ENCODE results near the gene AMELY.
"Not testable (repeated sequence)": the region's sequence is repeated elsewhere in the genome, so short reads cannot be mapped to it uniquely, and the experiment has no call there.

AMELY gene

DNA sequence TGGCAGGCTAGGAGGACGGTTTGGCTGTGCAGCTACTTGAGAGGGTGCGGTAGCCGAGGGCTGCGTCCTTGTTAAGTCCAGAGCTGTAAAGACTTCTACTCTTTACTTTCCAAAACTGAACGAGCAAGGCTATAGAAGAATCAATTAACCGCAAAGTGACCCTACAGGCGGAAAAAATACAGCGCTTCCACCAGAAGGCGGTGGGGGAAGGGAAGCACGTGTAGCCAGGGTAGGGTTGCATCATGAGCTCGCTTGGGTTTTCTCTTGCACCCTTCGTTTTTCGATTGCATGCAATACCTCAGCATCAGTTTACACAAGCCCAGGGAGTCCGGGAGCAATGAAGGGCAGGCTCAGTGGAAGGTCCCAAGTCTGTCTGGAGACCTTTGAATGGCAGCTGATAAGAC, 2.4 kb downstream of the AMELY start:
- in situ Hi-C loops (cut with HindIII; ENCODE audit: low pct_unique_long_range_greater_than_20kb, low sequenced_read_pairs), result no loop called here
- no peak for TF ChIP-seq JUND (IDR thresholded peaks at IDR 0.05; ENCODE audit: low read depth)
- no peak for DNase-seq (ENCODE audit: low read depth in 1 of 2, low spot score in 1 of 2)

DNA sequence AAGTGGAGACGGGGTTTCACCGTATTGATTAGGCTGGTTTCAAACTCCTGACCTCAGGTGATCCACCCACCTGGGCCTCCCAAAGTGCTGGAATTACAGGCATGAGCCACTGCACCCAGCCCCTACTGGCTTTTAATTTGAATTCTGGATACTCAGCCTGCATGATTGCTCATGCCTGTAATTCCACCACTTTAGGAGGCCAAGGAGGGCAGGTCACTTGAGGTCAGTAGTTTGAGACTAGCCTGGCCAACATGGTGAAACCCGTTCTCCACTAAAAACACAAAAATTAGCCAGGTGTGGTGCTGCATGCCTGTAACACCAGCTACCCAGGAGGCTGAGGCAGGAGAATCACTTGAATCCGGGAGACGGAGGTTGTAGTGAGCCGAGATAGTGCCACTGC, 3.5 kb downstream of the AMELY start:
- DNase-seq (ENCODE audit: low read depth in 1 of 2, low spot score in 1 of 2); in situ Hi-C loops (cut with HindIII; ENCODE audit: low pct_unique_long_range_greater_than_20kb, low sequenced_read_pairs): not testable (repeated sequence)

DNA sequence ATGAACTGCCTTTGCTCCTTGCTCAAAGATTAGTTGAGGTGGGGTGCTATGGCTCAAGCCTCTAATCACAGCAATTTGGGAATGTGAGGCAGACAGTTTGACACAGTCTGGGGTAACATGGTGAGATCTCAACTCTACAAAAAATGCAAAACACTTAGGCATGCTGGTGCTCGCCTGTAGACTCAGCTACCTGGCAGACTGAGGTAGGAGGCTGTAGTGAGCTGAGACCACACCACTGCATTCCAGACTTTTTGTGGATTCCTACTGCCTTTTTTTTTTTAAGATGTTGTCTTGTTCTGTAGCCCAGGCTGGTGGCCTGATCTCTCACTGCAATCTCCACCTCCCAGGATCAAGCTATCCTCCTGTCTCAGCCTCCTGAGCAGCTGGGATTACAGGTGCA, 4.0 kb downstream of the AMELY start:
- no peak for TF ChIP-seq JUND (IDR thresholded peaks at IDR 0.05; ENCODE audit: low read depth)
- no peak for DNase-seq (ENCODE audit: low read depth in 1 of 2, low spot score in 1 of 2)
- in situ Hi-C loops (cut with HindIII; ENCODE audit: low pct_unique_long_range_greater_than_20kb, low sequenced_read_pairs), result no loop called here

DNA sequence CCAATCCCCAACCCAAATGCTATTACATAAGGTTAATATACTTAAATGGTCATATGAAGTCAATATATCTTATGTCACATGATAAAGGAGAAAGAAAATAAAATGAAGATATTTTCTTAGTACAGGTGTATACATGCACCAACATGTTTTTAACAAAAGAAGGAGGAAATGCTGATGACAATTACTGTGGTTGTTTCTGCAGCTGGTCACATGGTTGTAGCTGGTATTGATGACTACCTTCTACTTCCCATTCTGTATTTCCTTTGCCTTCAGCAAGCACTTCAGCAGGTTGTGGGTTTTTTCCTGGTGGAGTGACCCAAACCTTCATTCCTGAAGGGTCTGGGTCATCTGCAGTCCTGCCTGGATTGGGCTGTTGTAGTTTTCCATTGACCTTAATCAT, 9.4 kb downstream of the AMELY start:
- DNase-seq (ENCODE audit: low read depth in 1 of 2, low spot score in 1 of 2); in situ Hi-C loops (cut with HindIII; ENCODE audit: low pct_unique_long_range_greater_than_20kb, low sequenced_read_pairs): not testable (repeated sequence)

DNA sequence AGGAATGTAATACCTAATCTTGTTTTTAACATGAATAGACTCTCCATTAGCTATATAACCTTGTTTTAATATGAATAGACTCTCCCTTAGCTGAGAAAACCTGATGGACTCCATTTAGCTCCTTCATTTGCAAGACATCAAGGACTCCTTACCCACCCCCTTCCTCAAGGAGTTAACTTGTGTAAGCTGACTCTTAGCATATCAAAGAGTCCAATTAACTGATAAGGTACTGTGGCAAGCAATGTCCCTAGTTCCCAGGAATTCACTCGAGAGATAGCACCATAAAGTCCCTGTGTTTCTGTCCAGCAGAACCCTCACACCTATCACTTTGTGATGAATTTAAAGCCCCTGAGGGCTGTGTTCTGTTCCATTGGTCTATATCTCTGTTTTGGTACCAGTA, 16.3 kb downstream of the AMELY start:
- in situ Hi-C loops (cut with HindIII; ENCODE audit: low pct_unique_long_range_greater_than_20kb, low sequenced_read_pairs), result no loop called here
- no peak for DNase-seq (ENCODE audit: low read depth in 1 of 2, low spot score in 1 of 2)
- TF ChIP-seq JUND (IDR thresholded peaks at IDR 0.05; ENCODE audit: low read depth), result no peak

DNA sequence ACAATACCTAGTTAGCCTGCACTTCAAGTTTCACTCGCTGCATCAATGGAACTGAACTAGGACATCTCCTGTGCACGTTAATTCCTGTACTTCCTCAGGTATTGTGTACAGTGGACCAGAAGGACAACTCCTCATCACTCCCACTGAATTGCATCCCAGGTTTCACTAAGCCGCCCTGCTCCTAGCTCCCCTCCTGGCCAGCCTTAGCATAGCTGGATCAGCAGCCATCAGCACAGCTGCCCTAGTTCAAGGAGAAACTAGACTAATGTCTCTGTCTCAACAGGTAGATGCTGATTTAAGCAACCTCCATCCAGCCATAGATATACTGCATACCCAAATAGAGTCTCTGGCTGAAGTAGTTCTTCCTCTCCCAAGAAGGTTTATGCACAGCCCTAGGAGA, 17.1 kb downstream of the AMELY start:
- in situ Hi-C loops (cut with HindIII; ENCODE audit: low pct_unique_long_range_greater_than_20kb, low sequenced_read_pairs), result no loop called here
- DNase-seq (ENCODE audit: low read depth in 1 of 2, low spot score in 1 of 2), result no peak

DNA sequence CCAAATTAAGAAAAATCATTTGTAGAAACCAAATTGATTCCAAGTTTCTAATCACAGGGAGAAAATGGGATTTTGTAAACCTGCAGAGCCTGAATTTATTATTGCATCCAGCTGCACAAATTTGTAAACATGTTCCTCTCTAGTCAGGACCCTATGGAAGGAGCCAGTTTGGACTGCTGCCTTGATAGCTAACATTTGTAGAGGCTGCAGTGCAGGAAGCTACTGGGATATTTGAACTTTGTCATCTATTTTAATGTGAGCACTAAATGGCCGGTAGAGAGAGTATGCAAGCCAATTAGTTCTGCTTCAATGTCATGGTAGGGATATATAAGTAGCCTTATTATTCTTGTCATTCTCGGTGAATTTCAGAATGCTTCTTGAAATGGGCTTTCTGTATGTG, 62.2 kb downstream of the AMELY start:
- in situ Hi-C loops (cut with HindIII; ENCODE audit: low pct_unique_long_range_greater_than_20kb, low sequenced_read_pairs), result no loop called here
- TF ChIP-seq JUND (IDR thresholded peaks at IDR 0.05; ENCODE audit: low read depth), result no peak
- DNase-seq (ENCODE audit: low read depth in 1 of 2, low spot score in 1 of 2), result no peak

More for the DNA sequence above, 17.1 kb downstream of the AMELY start:
- no peak for TF ChIP-seq JUND (IDR thresholded peaks at IDR 0.05; ENCODE audit: low read depth)

DNA sequence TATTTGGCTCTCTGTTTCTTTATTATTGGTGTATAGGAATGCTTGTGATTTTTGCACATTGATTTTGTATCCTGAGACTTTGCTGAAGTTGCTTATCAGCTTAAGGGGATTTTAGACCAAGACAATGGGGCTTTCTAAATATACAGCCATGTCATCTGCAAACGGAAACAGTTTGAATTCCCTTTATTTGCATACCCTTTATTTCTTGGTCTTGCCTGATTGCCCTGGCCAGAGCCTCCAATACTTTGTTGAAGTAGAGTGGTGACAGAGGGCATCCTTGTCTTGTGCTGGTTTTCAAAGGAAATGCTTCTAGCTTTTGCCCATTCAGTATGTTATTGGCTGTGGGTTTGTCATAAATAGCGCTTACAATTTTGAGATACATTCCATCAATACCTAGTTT, 68.9 kb downstream of the AMELY start:
- DNase-seq (ENCODE audit: low read depth in 1 of 2, low spot score in 1 of 2); in situ Hi-C loops (cut with HindIII; ENCODE audit: low pct_unique_long_range_greater_than_20kb, low sequenced_read_pairs): not testable (repeated sequence)

All from T47D (cell line).